ENCODE data around the gene RSRC1. TPM values are rescaled to one million over a fixed set of nuclear protein-coding genes. Genes with fewer than 3 reads are reported as not detected.

RSRC1 gene
- total and polyA plus RNA-seq, 2 experiments from 2014 or later, result 22.6 to 34.1 TPM

- 86% methylated on average over 1 of the region's 1 CpG for WGBS (ENCODE audit: low lambda C conversion rate, missing lambda C conversion rate)
- Histone ChIP-seq H3K9me2 (replicated peaks; ENCODE audit: insufficient read depth) (no peaks in the 10 kb centered on the region), H3K4me1 (ENCODE audit: insufficient read depth) (no peaks in the 10 kb centered on the region), H3K9me3 (ENCODE audit: low read depth) (no peaks in the 10 kb centered on the region), H2AFZ (no peak overlapping the region), H3K27ac (no peak overlapping the region), H3K4me3 (no peak overlapping the region), H3K27me3 (no peaks in the 10 kb centered on the region), H3K36me3 (replicated peaks; ENCODE audit: insufficient read depth, low read depth) (no peaks in the 10 kb centered on the region), H3K4me2 (no peak overlapping the region), H4K20me1 (ENCODE audit: insufficient read depth, poor library complexity, severe bottlenecking) (no peaks in the 10 kb centered on the region), H3K79me2 (no peaks in the 10 kb centered on the region)
- TF ChIP-seq EZH2phosphoT487 (IDR thresholded peaks at IDR 0.05; ENCODE audit: low read depth, severe bottlenecking, unreplicated experiment) (no peak), CTCF (IDR thresholded peaks at IDR 0.05; ENCODE audit: poor library complexity) (no peak), EZH2 (IDR thresholded peaks at IDR 0.05; ENCODE audit: borderline replicate concordance) (no peak)
- no peak for DNase-seq (ENCODE audit: low spot score)
Measured at GRCh38 chr3:158574646-158575045, 464.8 kb downstream of the RSRC1 start.

DNA sequence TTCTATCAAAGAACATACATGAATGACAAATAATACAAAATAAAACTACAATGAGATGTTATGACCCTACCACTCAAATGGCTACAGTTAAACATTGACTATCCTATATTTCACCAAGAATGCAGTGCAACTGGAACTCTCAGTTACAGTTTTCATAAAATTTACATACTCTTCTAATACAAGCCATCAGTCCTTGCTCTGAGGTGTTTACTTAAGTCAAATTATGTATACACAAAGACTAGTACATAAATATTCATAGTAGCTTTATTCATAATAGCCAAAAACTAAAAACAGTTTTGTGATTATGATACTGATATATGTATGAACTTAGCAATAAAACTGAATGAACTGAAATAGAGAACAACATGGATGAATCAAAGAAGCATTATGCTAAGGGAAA lies 480.3 kb downstream of the RSRC1 start:
- Histone ChIP-seq H3K4me1 (ENCODE audit: insufficient read depth) (no peaks in the 10 kb centered on the region), H2AFZ (no peak overlapping the region), H3K4me2 (no peak overlapping the region), H4K20me1 (ENCODE audit: insufficient read depth, poor library complexity, severe bottlenecking) (no peaks in the 10 kb centered on the region), H3K9me3 (ENCODE audit: low read depth) (no peaks in the 10 kb centered on the region), H3K36me3 (replicated peaks; ENCODE audit: insufficient read depth, low read depth) (no peaks in the 10 kb centered on the region), H3K27me3 (no peaks in the 10 kb centered on the region), H3K9me2 (replicated peaks; ENCODE audit: insufficient read depth) (no peaks in the 10 kb centered on the region), H3K27ac (no peak overlapping the region), H3K79me2 (no peaks in the 10 kb centered on the region), H3K4me3 (no peak overlapping the region)
- TF ChIP-seq EZH2 (IDR thresholded peaks at IDR 0.05; ENCODE audit: borderline replicate concordance) (no peak), CTCF (IDR thresholded peaks at IDR 0.05; ENCODE audit: poor library complexity) (no peak), EZH2phosphoT487 (IDR thresholded peaks at IDR 0.05; ENCODE audit: low read depth, severe bottlenecking, unreplicated experiment) (no peak)
- DNase-seq (ENCODE audit: low spot score), result no peak

Other genes with a start within 250 kb of the RSRC1 start
- gene SHOX2, start 3.7 kb upstream of the RSRC1 start, total RNA-seq, result 0.67 and 2.8 TPM in 2 replicates
- gene SHOX2, start 3.7 kb upstream of the RSRC1 start, polyA plus RNA-seq, result 0.94 and 1.2 TPM in 2 replicates

All from hepatocyte (in vitro differentiated cells).